SU-DHL-6 (cell line): ENCODE data around the gene CPNE2.

ENCODE experiments used
- H2AFZ ChIP-seq: fragments of 200-600 bp; sonication (generic); 2 replicates; pipeline ENCODE4 v1.6.1; 2014; ENCODE audit warnings: low read depth, mild to moderate bottlenecking, moderate library complexity, mixed read lengths, antibody characterized with exemption, low read length; ENCODE audit not compliant: severe bottlenecking
- H3F3A ChIP-seq: fragments of 200-600 bp; shearing (Covaris generic); 2 replicates; pipeline ENCODE4 v1.6.0; 2016; ENCODE audit warnings: antibody characterized with exemption, mild to moderate bottlenecking; ENCODE audit not compliant: insufficient read depth
- H3K27ac ChIP-seq: fragments of 200-600 bp; sonication (generic); 2 replicates; pipeline ENCODE4 v1.5.1; 2016; ENCODE audit warnings: low read depth, mild to moderate bottlenecking, low read length, moderate library complexity, mixed read lengths
- H3K27me3 ChIP-seq: fragments of 200-600 bp; sonication (generic), shearing (Covaris generic); 2 replicates; pipeline ENCODE4 v1.6.0; 2014; ENCODE audit warnings: mild to moderate bottlenecking, low read length
- H3K36me3 ChIP-seq: fragments of 200-600 bp; sonication (generic); 2 replicates; pipeline ENCODE4 v1.6.1; 2014; ENCODE audit warnings: mild to moderate bottlenecking, low read length, mixed read lengths
- H3K4me2 ChIP-seq: fragments of 300-600, 200-600 bp; shearing (Covaris generic), sonication (generic); 2 replicates; pipeline ENCODE4 v1.6.0; 2014; ENCODE audit warnings: low read length, low read depth, mild to moderate bottlenecking; ENCODE audit not compliant: poor library complexity, severe bottlenecking
- H3K4me3 ChIP-seq: fragments of 200-600 bp; sonication (generic); 2 replicates; pipeline ENCODE4 v1.5.1; 2014; ENCODE audit warnings: antibody characterized with exemption, low read length, mild to moderate bottlenecking, mixed read lengths; ENCODE audit not compliant: insufficient read depth, poor library complexity, severe bottlenecking
- H3K79me2 ChIP-seq: fragments of 200-600 bp; sonication (generic); 2 replicates; pipeline ENCODE4 v1.6.1; 2014; ENCODE audit warnings: mild to moderate bottlenecking, low read length, moderate library complexity; ENCODE audit not compliant: insufficient read depth
- H3K9ac ChIP-seq: fragments of 200-600 bp; sonication (generic); 2 replicates; pipeline ENCODE4 v1.7.0; 2014; ENCODE audit warnings: mild to moderate bottlenecking, low read length
- H3K9me2 ChIP-seq: fragments of 200-600 bp; sonication (generic); replicated peaks from 2 replicates; pipeline ENCODE4 v1.6.1; 2014; ENCODE audit warnings: low read length; ENCODE audit not compliant: insufficient read depth
- H3K9me3 ChIP-seq: fragments of 200-600 bp; sonication (generic); 2 replicates; pipeline ENCODE4 v1.6.1; 2014; ENCODE audit warnings: low read length, mixed read lengths; ENCODE audit not compliant: insufficient read depth
- H4K20me1 ChIP-seq: fragments of 200-600 bp; sonication (generic); 2 replicates; pipeline ENCODE4 v1.6.1; 2014; ENCODE audit warnings: low read depth, mild to moderate bottlenecking, antibody characterized with exemption, low read length, moderate library complexity, mixed read lengths
- EZH2phosphoT487 ChIP-seq: fragments of 200-600 bp; sonication (generic), shearing (Covaris generic); conservative IDR thresholded peaks from 2 replicates; pipeline ENCODE4 v1.6.1; 2018; ENCODE audit warnings: mild to moderate bottlenecking, antibody characterized with exemption, low read length, moderate library complexity, mixed read lengths
- TF ChIP-seq, protein P1 (sequence below): fragments of 200-600 bp; sonication (generic); IDR thresholded peaks from one replicate; pipeline ENCODE4 v1.5.1; 2017; ENCODE audit warnings: antibody characterized with exemption, mild to moderate bottlenecking, low read length, moderate library complexity; ENCODE audit not compliant: insufficient read depth, poor library complexity, severe bottlenecking

Gene CPNE2

GRCh38 chr16:57125376-57125775 lies 33.0 kb downstream of the CPNE2 start:
- no peaks in the 10 kb centered on the region for H3K36me3 ChIP-seq
- H3F3A ChIP-seq: no peaks in the 10 kb centered on the region
- H3K27me3 ChIP-seq: no peaks in the 10 kb centered on the region
- no peaks in the 10 kb centered on the region for H3K79me2 ChIP-seq
- H3K9me2 ChIP-seq: no peaks in the 10 kb centered on the region
- H3K9me3 ChIP-seq: no peaks in the 10 kb centered on the region
- no peak for TF ChIP-seq EZH2phosphoT487
- TF ChIP-seq, protein P1, sequence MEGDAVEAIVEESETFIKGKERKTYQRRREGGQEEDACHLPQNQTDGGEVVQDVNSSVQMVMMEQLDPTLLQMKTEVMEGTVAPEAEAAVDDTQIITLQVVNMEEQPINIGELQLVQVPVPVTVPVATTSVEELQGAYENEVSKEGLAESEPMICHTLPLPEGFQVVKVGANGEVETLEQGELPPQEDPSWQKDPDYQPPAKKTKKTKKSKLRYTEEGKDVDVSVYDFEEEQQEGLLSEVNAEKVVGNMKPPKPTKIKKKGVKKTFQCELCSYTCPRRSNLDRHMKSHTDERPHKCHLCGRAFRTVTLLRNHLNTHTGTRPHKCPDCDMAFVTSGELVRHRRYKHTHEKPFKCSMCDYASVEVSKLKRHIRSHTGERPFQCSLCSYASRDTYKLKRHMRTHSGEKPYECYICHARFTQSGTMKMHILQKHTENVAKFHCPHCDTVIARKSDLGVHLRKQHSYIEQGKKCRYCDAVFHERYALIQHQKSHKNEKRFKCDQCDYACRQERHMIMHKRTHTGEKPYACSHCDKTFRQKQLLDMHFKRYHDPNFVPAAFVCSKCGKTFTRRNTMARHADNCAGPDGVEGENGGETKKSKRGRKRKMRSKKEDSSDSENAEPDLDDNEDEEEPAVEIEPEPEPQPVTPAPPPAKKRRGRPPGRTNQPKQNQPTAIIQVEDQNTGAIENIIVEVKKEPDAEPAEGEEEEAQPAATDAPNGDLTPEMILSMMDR: no peak
- H3K27ac ChIP-seq: no peak overlapping the region
- H3K4me3 ChIP-seq: no peak overlapping the region
- no peak overlapping the region for H2AFZ ChIP-seq
- no peak overlapping the region for H3K9ac ChIP-seq
- H4K20me1 ChIP-seq: no peaks in the 10 kb centered on the region
- no peak overlapping the region for H3K4me2 ChIP-seq

GRCh38 chr16:57125969-57126368 lies 33.6 kb downstream of the CPNE2 start:
- H3K27ac ChIP-seq: no peak overlapping the region
- no peak overlapping the region for H2AFZ ChIP-seq
- H3K9ac ChIP-seq: no peak overlapping the region
- no peaks in the 10 kb centered on the region for H3K27me3 ChIP-seq
- H3K9me2 ChIP-seq: no peaks in the 10 kb centered on the region
- H3K9me3 ChIP-seq: no peaks in the 10 kb centered on the region
- no peaks in the 10 kb centered on the region for H3K36me3 ChIP-seq
- no peak overlapping the region for H3K4me2 ChIP-seq
- no peaks in the 10 kb centered on the region for H4K20me1 ChIP-seq
- TF ChIP-seq, protein P1: no peak
- TF ChIP-seq EZH2phosphoT487: no peak
- H3K4me3 ChIP-seq: no peak overlapping the region
- H3F3A ChIP-seq: no peaks in the 10 kb centered on the region
- no peaks in the 10 kb centered on the region for H3K79me2 ChIP-seq

DNA sequence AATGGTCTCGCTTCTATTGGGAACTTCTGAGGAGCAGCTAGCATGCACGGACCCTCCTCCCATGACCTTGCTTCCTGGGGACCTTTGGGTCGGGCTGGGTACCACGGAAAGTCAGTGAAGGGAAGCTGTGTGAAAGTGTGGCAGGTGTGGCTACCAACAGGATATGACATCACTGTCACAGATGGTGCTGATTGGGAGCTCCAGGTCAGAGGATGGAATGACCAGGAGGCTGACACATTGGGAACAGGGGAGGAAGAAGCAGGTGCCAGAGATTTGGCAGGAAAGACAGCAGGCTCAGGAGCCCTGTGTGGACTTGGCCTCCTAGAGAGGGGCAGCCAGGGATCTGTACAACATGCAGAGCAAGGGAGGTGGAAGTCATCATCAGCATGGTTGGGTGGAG lies 34.0 kb downstream of the CPNE2 start:
- H3K4me2 ChIP-seq: no peak overlapping the region

More for the DNA sequence above, 34.0 kb downstream of the CPNE2 start:
- H3K4me3 ChIP-seq: no peak overlapping the region
- TF ChIP-seq EZH2phosphoT487: no peak
- TF ChIP-seq, protein P1: no peak
- H3K9ac ChIP-seq: no peak overlapping the region
- no peaks in the 10 kb centered on the region for H3K27me3 ChIP-seq
- H3K36me3 ChIP-seq: no peaks in the 10 kb centered on the region
- H4K20me1 ChIP-seq: no peaks in the 10 kb centered on the region
- H3K79me2 ChIP-seq: no peaks in the 10 kb centered on the region
- no peak overlapping the region for H3K27ac ChIP-seq
- H3K9me2 ChIP-seq: no peaks in the 10 kb centered on the region
- H2AFZ ChIP-seq: no peak overlapping the region
- no peaks in the 10 kb centered on the region for H3K9me3 ChIP-seq
- H3F3A ChIP-seq: no peaks in the 10 kb centered on the region
